NCI-H146 (cell line): ENCODE data around the gene C19orf18.
"Not testable (repeated sequence)": the region's sequence is repeated elsewhere in the genome, so short reads cannot be mapped to it uniquely, and the experiment has no call there.

Source experiments
- DNase-seq: peaks from one replicate; lab custom pipeline; 2025; lab: John Stamatoyannopoulos, UW

The C19orf18 gene

DNA sequence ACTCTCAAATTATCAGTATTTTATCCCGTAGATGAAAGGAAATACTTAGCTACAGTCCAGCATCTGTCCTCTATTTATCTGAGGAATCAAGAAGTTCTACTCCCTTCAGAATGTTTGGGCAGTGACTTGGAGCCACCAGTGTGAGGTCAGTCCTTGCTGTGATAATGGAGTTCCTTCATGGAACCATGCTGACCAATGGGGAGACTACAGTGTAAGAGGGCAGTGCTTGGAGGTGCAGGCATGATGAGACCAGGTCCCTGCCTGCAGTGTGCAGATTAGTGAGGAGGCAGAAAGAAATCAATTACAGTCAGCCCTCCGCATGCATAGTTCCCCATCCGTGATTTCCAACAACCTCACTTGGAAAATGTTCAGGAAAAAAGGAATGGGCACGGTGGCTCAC is at the start of gene C19orf18:
C19orf18 (minus strand) TSS at position 101 of the 400 bp plus-strand sequence. CDS start 102 bp downstream, outside the sequence.
- DNase-seq = no peak

- DNase-seq = no peak
These were observed 47.9 kb upstream of the C19orf18 start for GRCh38 chr19:58022283-58022660.

GRCh38 chr19:58021541-58022282 is 47.4 kb upstream of the C19orf18 start:
- peak; percentile 28 for DNase-seq

- DNase-seq = no peak
These were observed 45.8 kb upstream of the C19orf18 start for GRCh38 chr19:58020129-58020528.

- no peak for DNase-seq
These were observed 39.8 kb upstream of the C19orf18 start for GRCh38 chr19:58014141-58014540.

DNA sequence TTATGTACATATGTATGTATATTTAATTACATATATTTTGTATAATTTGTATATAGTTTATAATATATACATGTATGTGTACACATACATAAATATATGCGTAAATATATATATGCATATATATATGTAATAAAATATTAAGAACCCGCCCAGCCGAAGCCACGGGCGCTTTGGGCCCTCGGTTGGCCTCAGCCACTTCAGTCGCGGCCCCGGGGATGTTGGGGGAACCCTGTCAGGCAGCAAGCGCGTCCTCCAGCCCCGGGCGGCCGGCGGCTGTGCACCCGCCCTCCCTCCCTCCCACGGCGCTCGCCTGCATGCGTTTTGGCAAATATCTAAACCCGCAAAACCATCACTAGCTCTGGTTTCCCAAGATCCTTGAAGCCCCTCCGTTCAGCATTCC is 36.2 kb upstream of the C19orf18 start:
- no peak for DNase-seq

GRCh38 chr19:58009666-58010301 is 35.5 kb upstream of the C19orf18 start:
- peak; percentile 83 for DNase-seq

DNA sequence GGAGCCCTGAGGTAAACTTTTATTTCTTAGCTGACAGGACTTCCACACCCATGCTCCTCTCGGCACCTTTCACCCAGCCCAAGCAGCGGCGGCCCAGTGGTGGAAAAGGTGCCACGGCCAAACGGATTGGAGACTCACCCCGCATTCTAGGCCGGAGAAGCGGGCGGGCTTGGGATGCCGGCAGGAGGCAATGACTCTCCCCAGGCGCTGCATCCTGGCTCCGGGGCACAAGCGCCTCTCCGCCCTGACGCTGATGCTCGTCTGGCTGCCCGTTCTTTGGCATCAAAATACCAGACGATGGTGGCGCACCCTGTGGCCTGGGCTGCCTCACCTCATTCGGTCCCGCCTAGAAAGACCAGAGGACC is 34.9 kb upstream of the C19orf18 start:
- DNase-seq = no peak

GRCh38 chr19:58008877-58009276 is 34.5 kb upstream of the C19orf18 start:
- not testable (repeated sequence) for DNase-seq

- DNase-seq = no peak
These were observed 33.0 kb upstream of the C19orf18 start for GRCh38 chr19:58007285-58007684.

- DNase-seq = no peak
These were observed 29.0 kb upstream of the C19orf18 start for GRCh38 chr19:58003174-58003828.

DNA sequence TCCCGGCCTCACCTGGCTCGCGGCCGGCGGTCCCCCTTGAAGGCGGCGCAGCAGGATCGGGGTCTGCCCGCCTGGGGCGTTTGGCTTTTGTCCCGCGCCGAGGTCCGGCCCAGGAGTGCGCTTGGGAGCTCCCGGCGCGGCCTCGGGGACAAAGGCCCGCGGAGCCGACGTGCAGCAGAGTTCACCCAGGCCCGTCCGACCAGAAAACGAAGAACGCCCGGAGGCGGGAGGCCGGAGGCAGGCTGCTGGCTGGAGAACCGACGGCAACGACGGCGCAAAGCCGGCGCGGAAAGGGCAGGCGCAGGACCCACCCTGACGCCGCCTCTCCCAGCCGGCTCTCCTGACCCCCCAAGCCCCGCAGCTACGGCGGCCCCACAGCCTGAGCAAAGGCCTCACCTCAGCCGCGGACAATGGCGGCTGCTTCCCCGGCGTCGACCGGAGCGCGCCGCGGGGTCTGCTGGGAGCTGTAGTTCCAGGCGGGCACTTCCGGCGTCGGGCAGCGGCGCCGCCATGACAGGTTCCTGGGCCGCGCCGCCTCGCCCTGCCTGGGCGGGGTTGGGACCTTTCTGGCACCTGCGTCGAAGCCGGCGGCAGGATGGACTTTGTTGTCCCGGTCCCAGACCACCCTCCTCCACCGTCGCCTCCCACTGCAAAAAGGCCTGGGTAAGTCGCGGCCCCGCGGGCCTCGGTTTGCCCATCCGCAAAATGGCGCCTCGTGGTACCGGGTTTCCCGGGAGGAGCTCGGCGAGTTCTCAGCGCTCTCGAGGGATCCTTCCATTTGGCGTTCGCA is 28.2 kb upstream of the C19orf18 start, which contains the start of gene ZNF606:
ZNF606 (minus strand) TSS at position 437 of the 790 bp plus-strand sequence. CDS start 1,501 bp downstream, outside the sequence.
- peak; percentile 92 for DNase-seq

DNA sequence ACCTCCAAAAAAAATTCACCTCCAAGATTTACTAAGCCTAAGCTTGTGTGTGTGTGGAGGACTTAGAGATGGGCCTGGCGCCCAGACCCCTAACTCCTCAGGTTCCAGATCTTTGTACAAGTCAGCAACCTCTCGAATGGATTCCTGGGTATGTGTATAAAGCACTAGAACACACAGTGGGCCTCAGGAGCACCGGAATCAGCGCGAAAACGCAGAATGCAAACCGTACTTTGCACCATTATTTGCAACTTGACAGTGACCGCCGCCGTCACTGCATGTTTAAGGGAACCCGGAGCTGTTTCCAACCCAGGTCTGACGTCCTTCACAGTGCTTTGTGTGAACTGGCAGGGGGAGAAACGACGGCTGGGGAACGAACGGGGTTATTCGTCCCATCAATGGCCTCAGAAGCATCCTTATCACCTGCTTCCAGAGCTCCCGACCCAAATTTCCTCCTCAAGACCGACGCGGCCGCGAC is 27.6 kb upstream of the C19orf18 start:
- no peak for DNase-seq

DNA sequence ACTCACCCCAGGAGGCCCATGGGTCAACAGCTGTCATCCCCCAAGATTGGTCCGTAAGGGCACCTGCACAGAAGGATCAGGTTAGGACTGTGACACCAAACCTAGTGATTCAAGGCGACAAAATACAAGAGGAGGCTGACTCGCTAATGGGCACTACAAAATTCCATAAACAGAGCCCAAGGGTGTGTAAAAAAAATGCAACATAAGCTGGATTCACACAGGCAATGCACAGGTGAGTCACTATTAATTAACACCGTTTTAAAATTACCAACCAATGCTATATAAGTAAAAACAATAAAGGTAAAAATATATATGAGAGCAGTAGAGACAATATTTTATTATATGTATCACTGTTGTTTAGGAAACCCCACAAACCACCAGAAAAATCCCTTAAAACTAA is 26.3 kb upstream of the C19orf18 start:
- no peak for DNase-seq

DNA sequence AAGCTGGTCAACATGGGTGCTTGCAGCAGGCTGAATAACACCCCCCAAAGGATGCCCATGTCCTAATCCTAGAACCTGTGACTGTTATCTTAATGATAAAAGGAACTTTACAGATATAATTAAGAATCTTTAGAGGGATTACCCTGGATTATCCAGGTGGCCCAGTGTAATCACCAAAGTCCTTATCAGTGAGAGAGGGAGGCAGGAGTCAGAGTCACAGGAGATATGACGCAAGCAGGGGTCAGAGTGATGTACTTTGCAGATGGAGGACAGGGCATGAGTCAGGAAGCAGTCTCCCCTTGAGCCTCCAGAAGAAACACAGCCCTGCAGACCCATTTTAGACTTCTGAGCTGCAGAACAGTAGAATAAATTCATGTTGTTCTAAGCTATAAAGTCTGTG is 18.5 kb upstream of the C19orf18 start:
- DNase-seq = no peak

- DNase-seq = no peak
These were observed 4.4 kb upstream of the C19orf18 start for GRCh38 chr19:57978586-57979289.

GRCh38 chr19:57964761-57965160 is 9.6 kb downstream of the C19orf18 start:
- no peak for DNase-seq

DNA sequence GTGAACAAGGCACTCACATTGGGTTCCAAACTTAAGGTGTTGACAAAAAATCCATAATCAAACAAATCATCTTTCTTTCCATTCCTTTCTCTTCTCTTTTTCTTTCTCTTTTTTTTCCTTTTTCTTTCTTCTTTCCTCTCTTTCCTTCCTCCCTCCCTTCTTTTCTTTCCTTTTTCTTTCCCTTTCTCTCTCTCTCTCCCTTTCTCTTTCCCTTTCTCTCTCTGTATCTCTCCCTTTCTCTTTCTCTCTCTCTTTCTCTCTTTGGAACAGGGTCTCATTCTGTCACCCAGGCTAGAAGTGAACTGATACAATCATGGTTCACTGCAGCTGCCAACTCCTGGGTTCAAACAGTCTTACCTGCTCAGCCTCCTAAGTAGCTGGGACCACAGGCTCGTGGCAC is 12.5 kb downstream of the C19orf18 start:
- DNase-seq = no peak

- no peak for DNase-seq
These were observed 19.3 kb downstream of the C19orf18 start for GRCh38 chr19:57954996-57955395.

DNA sequence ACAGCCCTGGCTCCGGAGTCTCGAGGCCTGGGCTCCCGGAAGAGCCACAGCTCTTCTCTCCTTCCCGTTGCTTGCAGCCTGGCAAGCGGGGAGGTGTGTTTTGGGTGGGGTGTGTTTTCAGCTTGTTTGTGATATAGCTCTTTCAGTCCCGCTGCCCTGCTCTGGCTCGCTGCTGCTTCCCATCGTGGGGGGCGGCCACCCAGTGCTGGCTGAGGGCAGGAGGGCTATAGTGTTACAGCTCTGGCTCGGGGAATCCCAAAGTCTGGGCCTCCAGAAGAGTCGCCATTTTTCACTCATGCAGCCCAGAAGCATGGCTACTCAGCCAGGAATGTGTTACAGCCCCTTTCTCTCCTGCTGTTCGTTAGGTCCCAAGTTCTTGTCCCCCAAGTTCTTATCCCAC is 24.6 kb downstream of the C19orf18 start:
- DNase-seq = no peak

- DNase-seq = no peak
These were observed 25.0 kb downstream of the C19orf18 start for GRCh38 chr19:57949296-57949695.
